ENCODE results near the gene PER1. TPM values are rescaled to one million over a fixed set of nuclear protein-coding genes. Genes with fewer than 3 reads are reported as not detected.

Gene PER1
- total and polyA plus RNA-seq, 9 of the 15 experiments (the other 6 are each of a cell fraction or from before 2014, with no cell fraction given): 0.13 to 26.0 (median 3.4) TPM

DNA sequence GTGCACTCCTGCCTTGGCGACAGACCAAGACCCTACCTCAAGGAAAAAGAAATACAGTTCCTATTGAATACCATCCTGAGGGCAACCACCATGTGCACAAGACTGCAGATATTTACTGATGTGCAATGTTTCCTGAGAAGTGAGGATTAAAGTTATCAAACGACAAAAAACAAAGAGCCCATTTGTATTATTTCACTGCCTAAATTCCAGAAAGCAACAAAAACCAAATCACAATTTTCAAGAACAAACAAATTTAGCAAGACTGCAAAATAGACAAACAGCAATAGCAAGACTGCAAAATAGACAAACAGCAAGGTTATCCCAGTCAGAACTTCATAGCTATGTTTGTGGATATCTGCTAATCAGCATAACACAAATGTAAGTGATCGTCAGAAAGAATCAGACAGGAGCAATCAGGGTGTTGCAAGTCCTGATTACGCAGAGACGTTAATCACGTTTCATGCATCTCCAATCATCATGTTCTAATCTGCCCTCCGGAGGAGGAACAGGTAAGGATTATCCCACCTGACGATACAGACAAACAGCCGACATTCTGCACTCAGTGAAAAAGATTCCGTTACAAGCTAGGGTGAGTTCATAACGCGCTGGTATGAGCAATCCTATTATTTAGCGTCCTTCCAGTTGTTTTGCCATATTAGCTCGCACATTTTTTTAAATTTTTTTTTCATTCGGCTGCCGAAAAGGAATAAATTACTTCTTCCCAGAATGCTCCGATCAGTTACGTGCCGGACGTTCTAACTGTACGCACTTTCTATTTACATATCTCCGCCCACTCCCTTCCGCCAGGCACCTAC is 21.1 kb upstream of the PER1 start (continued):
- TF ChIP-seq, protein P1, sequence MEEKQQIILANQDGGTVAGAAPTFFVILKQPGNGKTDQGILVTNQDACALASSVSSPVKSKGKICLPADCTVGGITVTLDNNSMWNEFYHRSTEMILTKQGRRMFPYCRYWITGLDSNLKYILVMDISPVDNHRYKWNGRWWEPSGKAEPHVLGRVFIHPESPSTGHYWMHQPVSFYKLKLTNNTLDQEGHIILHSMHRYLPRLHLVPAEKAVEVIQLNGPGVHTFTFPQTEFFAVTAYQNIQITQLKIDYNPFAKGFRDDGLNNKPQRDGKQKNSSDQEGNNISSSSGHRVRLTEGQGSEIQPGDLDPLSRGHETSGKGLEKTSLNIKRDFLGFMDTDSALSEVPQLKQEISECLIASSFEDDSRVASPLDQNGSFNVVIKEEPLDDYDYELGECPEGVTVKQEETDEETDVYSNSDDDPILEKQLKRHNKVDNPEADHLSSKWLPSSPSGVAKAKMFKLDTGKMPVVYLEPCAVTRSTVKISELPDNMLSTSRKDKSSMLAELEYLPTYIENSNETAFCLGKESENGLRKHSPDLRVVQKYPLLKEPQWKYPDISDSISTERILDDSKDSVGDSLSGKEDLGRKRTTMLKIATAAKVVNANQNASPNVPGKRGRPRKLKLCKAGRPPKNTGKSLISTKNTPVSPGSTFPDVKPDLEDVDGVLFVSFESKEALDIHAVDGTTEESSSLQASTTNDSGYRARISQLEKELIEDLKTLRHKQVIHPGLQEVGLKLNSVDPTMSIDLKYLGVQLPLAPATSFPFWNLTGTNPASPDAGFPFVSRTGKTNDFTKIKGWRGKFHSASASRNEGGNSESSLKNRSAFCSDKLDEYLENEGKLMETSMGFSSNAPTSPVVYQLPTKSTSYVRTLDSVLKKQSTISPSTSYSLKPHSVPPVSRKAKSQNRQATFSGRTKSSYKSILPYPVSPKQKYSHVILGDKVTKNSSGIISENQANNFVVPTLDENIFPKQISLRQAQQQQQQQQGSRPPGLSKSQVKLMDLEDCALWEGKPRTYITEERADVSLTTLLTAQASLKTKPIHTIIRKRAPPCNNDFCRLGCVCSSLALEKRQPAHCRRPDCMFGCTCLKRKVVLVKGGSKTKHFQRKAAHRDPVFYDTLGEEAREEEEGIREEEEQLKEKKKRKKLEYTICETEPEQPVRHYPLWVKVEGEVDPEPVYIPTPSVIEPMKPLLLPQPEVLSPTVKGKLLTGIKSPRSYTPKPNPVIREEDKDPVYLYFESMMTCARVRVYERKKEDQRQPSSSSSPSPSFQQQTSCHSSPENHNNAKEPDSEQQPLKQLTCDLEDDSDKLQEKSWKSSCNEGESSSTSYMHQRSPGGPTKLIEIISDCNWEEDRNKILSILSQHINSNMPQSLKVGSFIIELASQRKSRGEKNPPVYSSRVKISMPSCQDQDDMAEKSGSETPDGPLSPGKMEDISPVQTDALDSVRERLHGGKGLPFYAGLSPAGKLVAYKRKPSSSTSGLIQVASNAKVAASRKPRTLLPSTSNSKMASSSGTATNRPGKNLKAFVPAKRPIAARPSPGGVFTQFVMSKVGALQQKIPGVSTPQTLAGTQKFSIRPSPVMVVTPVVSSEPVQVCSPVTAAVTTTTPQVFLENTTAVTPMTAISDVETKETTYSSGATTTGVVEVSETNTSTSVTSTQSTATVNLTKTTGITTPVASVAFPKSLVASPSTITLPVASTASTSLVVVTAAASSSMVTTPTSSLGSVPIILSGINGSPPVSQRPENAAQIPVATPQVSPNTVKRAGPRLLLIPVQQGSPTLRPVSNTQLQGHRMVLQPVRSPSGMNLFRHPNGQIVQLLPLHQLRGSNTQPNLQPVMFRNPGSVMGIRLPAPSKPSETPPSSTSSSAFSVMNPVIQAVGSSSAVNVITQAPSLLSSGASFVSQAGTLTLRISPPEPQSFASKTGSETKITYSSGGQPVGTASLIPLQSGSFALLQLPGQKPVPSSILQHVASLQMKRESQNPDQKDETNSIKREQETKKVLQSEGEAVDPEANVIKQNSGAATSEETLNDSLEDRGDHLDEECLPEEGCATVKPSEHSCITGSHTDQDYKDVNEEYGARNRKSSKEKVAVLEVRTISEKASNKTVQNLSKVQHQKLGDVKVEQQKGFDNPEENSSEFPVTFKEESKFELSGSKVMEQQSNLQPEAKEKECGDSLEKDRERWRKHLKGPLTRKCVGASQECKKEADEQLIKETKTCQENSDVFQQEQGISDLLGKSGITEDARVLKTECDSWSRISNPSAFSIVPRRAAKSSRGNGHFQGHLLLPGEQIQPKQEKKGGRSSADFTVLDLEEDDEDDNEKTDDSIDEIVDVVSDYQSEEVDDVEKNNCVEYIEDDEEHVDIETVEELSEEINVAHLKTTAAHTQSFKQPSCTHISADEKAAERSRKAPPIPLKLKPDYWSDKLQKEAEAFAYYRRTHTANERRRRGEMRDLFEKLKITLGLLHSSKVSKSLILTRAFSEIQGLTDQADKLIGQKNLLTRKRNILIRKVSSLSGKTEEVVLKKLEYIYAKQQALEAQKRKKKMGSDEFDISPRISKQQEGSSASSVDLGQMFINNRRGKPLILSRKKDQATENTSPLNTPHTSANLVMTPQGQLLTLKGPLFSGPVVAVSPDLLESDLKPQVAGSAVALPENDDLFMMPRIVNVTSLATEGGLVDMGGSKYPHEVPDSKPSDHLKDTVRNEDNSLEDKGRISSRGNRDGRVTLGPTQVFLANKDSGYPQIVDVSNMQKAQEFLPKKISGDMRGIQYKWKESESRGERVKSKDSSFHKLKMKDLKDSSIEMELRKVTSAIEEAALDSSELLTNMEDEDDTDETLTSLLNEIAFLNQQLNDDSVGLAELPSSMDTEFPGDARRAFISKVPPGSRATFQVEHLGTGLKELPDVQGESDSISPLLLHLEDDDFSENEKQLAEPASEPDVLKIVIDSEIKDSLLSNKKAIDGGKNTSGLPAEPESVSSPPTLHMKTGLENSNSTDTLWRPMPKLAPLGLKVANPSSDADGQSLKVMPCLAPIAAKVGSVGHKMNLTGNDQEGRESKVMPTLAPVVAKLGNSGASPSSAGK (IDR thresholded peaks at IDR 0.05): peak; percentile 36
- TF ChIP-seq CEBPG (CRISPR knock-in tag; IDR thresholded peaks at IDR 0.05): peak; percentile 82
- peak; percentile 90 to 91 for TF ChIP-seq CEBPG (tag; conservative IDR thresholded peaks at IDR 0.05 in 1 of 2, IDR thresholded peaks at IDR 0.05 in 1 of 2)
- TF ChIP-seq NCOA2 (IDR thresholded peaks at IDR 0.05; ENCODE audit: partially characterized antibody in 2 of 2): no peak
- no peak for TF ChIP-seq ARID3B (CRISPR knock-in tag; IDR thresholded peaks at IDR 0.05; ENCODE audit: borderline replicate concordance)
- 0 out of 2 replicates have a peak, but pooled peaks have one; percentile 76 for TF ChIP-seq ZNF586 (CRISPR knock-in tag; conservative IDR thresholded peaks at IDR 0.05)
- TF ChIP-seq, protein P2, sequence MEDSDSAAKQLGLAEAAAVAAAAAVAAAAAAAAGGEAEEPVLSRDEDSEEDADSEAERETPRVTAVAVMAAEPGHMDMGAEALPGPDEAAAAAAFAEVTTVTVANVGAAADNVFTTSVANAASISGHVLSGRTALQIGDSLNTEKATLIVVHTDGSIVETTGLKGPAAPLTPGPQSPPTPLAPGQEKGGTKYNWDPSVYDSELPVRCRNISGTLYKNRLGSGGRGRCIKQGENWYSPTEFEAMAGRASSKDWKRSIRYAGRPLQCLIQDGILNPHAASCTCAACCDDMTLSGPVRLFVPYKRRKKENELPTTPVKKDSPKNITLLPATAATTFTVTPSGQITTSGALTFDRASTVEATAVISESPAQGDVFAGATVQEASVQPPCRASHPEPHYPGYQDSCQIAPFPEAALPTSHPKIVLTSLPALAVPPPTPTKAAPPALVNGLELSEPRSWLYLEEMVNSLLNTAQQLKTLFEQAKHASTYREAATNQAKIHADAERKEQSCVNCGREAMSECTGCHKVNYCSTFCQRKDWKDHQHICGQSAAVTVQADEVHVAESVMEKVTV (CRISPR knock-in tag; IDR thresholded peaks at IDR 0.05): peak; percentile 81
- no peak for TF ChIP-seq SIN3B (IDR thresholded peaks at IDR 0.05; ENCODE audit: low read depth)
- peak; percentile 68; the same call in 1 of the 2 replicates for TF ChIP-seq ZSCAN32 (CRISPR knock-in tag; IDR thresholded peaks at IDR 0.05)

Measured in K562 (cell line).